Endothelial cell (in vitro differentiated cells): Measurements from ENCODE around the gene TMEFF2. TPM values are rescaled to one million over a fixed set of nuclear protein-coding genes. Genes with fewer than 3 reads are reported as not detected.

Source experiments
- DNase-seq: peaks from one replicate; pipeline ENCODE4 v3.0.0; 2021; ENCODE audit warnings: low spot score
- H3K27ac Mint-ChIP-seq: one replicate; pipeline ENCODE4 v1.8.0; 2021; ENCODE audit warnings: mixed read lengths, inconsistent platforms; ENCODE audit not compliant: unreplicated experiment
- H3K27me3 Mint-ChIP-seq: one replicate; pipeline ENCODE4 v1.8.0; 2021; ENCODE audit warnings: mild to moderate bottlenecking, moderate library complexity, mixed read lengths, inconsistent platforms; ENCODE audit not compliant: unreplicated experiment
- H3K36me3 Mint-ChIP-seq: one replicate; pipeline ENCODE4 v1.8.0; 2021; ENCODE audit warnings: mild to moderate bottlenecking, low read depth, mixed read lengths, inconsistent platforms; ENCODE audit not compliant: unreplicated experiment
- H3K4me1 Mint-ChIP-seq: one replicate; pipeline ENCODE4 v1.8.0; 2021; ENCODE audit warnings: mild to moderate bottlenecking, mixed read lengths, inconsistent platforms; ENCODE audit not compliant: unreplicated experiment
- H3K4me3 Mint-ChIP-seq: one replicate; pipeline ENCODE4 v1.8.0; 2021; ENCODE audit warnings: mild to moderate bottlenecking, mixed read lengths, inconsistent platforms; ENCODE audit not compliant: unreplicated experiment
- H3K9me3 Mint-ChIP-seq: one replicate; pipeline ENCODE4 v1.8.0; 2021; ENCODE audit warnings: mixed read lengths, inconsistent platforms; ENCODE audit not compliant: unreplicated experiment
- total RNA-seq: library from RNA; stranded (reverse); fragmentation: NEBNext Ultra II Directional; extraction: Animal tissue kit (Norgen Biotek cat#: 25700); gene quantifications from one replicate; pipeline ENCODE4 v1.2.1, GENCODE V29; 2021; ENCODE audit not compliant: unreplicated experiment
- TF ChIP-seq, protein P1 (sequence below): fragments of 200-600 bp; sonication (generic); IDR thresholded peaks from one replicate; pipeline ENCODE4 v1.5.0; 2021; ENCODE audit warnings: antibody characterized with exemption; ENCODE audit not compliant: unreplicated experiment

TMEFF2 gene
- total RNA-seq, 1 donor from 2014 or later: 0.10 TPM

DNA sequence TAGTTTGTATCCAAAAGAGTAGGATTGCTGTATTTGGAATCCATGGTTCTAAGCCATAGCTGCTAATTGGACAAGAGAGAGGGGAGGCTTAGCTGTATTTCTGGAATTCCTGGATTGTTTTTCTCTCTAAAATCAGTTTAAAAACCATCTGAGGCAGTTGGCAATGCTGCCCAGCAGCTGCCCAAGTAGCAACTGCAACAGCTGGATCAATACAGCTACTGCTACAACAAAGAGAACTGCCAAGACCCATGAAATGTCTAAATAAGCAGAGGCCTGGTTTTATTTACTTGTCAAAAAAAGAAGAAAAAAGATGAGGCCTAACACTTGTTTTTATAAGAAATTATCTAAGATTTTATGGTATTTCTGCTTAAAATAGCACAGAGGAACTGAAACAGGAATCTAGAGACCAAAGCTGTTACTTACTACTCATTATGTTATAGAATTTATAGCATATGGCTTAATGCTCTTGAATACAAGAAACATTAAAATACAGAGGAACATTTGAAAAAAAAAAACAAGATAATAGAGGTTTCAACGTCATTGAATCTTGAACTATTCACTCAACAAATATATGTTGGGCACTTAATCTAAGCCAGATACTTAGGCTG, 39.1 kb downstream of the TMEFF2 start:
- H3K9me3 Mint-ChIP-seq: no peaks in the 10 kb centered on the region
- no peak for DNase-seq
- no peak overlapping the region for H3K27ac Mint-ChIP-seq
- H3K4me3 Mint-ChIP-seq: no peak overlapping the region
- H3K27me3 Mint-ChIP-seq: no peaks in the 10 kb centered on the region
- H3K36me3 Mint-ChIP-seq: no peaks in the 10 kb centered on the region
- TF ChIP-seq, protein P1, sequence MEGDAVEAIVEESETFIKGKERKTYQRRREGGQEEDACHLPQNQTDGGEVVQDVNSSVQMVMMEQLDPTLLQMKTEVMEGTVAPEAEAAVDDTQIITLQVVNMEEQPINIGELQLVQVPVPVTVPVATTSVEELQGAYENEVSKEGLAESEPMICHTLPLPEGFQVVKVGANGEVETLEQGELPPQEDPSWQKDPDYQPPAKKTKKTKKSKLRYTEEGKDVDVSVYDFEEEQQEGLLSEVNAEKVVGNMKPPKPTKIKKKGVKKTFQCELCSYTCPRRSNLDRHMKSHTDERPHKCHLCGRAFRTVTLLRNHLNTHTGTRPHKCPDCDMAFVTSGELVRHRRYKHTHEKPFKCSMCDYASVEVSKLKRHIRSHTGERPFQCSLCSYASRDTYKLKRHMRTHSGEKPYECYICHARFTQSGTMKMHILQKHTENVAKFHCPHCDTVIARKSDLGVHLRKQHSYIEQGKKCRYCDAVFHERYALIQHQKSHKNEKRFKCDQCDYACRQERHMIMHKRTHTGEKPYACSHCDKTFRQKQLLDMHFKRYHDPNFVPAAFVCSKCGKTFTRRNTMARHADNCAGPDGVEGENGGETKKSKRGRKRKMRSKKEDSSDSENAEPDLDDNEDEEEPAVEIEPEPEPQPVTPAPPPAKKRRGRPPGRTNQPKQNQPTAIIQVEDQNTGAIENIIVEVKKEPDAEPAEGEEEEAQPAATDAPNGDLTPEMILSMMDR: no peak
- H3K4me1 Mint-ChIP-seq: no peaks in the 10 kb centered on the region

DNA sequence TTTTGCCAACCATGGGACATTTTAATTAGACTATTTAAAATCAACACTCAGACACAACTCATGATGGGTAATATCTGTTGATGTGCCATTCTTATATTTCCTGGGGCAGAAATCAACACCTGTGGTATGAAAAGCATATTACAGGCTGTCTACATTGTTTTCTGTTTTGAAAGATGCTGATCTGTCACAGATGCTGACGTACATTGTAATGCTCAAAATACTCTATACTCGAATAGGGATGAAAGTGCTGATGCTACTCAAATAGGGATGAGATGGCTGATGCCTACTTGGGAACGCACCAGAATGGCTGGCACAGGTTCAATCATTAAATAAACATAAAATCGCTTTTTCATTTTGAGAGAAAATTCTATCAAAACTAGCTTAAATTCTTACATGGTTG, 41.2 kb downstream of the TMEFF2 start:
- Mint-ChIP-seq H3K36me3 (no peaks in the 10 kb centered on the region), H3K27ac (no peak overlapping the region), H3K27me3 (no peaks in the 10 kb centered on the region), H3K9me3 (no peaks in the 10 kb centered on the region), H3K4me1 (no peaks in the 10 kb centered on the region), H3K4me3 (no peak overlapping the region)
- DNase-seq: no peak
- TF ChIP-seq, protein P1: no peak

DNA sequence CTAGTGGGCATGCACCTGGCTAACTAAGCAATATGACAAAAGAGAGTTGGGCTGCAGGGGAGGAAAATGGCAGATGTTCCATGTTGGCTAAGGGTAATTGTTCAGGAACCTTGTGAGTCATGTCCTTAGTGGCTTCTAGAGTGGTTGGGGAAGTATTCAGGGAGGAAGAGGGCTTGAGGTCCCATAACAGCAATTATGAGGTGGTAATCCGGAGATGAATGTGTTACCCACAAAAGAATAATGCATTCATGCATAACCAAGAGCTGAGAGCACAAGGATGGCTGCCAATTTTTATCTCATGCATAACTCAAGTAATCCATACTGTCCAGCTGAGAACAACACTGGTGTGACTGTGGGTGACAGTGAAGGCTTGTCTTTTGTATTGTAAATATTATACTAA, 42.9 kb downstream of the TMEFF2 start:
- H3K36me3 Mint-ChIP-seq: no peaks in the 10 kb centered on the region
- H3K9me3 Mint-ChIP-seq: no peaks in the 10 kb centered on the region
- H3K27ac Mint-ChIP-seq: no peak overlapping the region
- TF ChIP-seq, protein P1: no peak
- H3K27me3 Mint-ChIP-seq: no peaks in the 10 kb centered on the region
- H3K4me3 Mint-ChIP-seq: no peak overlapping the region
- no peaks in the 10 kb centered on the region for H3K4me1 Mint-ChIP-seq
- DNase-seq: no peak

GRCh38 chr2:192150166-192150565, 44.6 kb downstream of the TMEFF2 start:
- no peaks in the 10 kb centered on the region for H3K27me3 Mint-ChIP-seq
- no peaks in the 10 kb centered on the region for H3K9me3 Mint-ChIP-seq
- no peak for DNase-seq
- H3K4me3 Mint-ChIP-seq: no peak overlapping the region
- no peaks in the 10 kb centered on the region for H3K4me1 Mint-ChIP-seq
- TF ChIP-seq, protein P1: no peak
- H3K36me3 Mint-ChIP-seq: no peaks in the 10 kb centered on the region
- no peak overlapping the region for H3K27ac Mint-ChIP-seq

GRCh38 chr2:192148620-192149321, 46.0 kb downstream of the TMEFF2 start:
- no peaks in the 10 kb centered on the region for H3K9me3 Mint-ChIP-seq
- no peak overlapping the region for H3K4me3 Mint-ChIP-seq
- no peak for DNase-seq
- no peaks in the 10 kb centered on the region for H3K4me1 Mint-ChIP-seq
- no peaks in the 10 kb centered on the region for H3K36me3 Mint-ChIP-seq
- TF ChIP-seq, protein P1: no peak
- H3K27me3 Mint-ChIP-seq: no peaks in the 10 kb centered on the region
- H3K27ac Mint-ChIP-seq: no peak overlapping the region
